GM23338 (cell line): Measurements from ENCODE around the gene EXOC6B.

Source experiments
- CREB1 ChIP-seq: fragments of 250-450 bp; sonication (Bioruptor Pico); IDR thresholded peaks from 2 replicates; pipeline ENCODE4 v1.5.0; 2020; ENCODE audit warnings: low read depth, mild to moderate bottlenecking, moderate library complexity
- EZH2phosphoT487 ChIP-seq: fragments of 200-600 bp; sonication (generic); IDR thresholded peaks from one replicate; pipeline ENCODE4 v1.8.1; 2018; ENCODE audit warnings: antibody characterized with exemption; ENCODE audit not compliant: unreplicated experiment
- JUNB ChIP-seq: IDR thresholded peaks from one replicate; pipeline ENCODE4 v1.6.1; 2016; ENCODE audit warnings: antibody characterized with exemption; ENCODE audit not compliant: unreplicated experiment
- TF ChIP-seq, protein P1 (sequence below), 2 experiments: fragments of 200-600 bp in 1 of 2; sonication (generic) in 1 of 2; conservative IDR thresholded peaks; 2 replicates each; pipeline versions ENCODE4 v1.5.1 to v1.6.1; 2016 to 2017; ENCODE audit warnings: antibody characterized with exemption in 2 of 2, low read depth in 2 of 2, mild to moderate bottlenecking in 2 of 2, moderate library complexity in 1 of 2

DNA sequence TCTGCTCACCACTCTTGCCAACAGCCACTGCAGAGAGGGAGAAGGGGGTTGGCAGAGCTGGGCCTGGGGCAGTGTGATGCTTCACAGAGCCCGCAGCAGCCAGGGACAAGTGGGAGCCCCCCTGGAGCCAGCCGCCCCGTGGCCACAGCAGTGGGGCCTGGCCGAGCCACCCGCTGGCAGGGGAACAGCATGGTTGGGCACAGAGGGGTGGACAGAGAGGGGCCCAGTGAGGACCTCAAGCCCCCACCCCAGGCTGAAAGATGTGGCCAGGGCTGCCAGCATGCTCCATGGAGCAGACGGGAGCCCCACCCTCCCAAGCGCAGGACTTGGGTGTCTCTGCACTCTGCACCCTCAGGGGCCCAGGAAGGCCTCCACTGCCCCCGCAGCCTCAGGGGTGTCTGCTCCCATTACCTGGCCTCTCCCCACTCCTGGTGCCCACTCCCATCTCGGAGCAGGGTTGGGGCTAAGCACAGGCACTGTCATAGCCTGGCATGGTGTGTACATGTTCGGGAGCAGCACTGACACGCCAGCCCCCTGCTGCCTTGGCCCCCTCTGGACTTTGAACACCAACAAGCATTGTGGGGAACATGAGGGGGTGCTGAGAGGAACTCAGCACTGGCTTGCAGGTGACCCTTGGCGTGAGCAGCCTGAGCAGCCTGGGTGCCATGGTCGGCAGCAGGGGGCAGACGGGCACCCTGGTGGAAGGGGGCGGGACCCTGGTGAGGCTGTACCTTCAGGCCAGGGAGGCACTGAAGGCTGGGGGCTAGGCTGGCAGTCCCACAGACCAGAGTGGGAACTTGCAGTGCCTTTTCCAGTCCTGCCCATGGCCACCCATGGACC, 398.6 kb downstream of the EXOC6B start:
- TF ChIP-seq, protein P1, sequence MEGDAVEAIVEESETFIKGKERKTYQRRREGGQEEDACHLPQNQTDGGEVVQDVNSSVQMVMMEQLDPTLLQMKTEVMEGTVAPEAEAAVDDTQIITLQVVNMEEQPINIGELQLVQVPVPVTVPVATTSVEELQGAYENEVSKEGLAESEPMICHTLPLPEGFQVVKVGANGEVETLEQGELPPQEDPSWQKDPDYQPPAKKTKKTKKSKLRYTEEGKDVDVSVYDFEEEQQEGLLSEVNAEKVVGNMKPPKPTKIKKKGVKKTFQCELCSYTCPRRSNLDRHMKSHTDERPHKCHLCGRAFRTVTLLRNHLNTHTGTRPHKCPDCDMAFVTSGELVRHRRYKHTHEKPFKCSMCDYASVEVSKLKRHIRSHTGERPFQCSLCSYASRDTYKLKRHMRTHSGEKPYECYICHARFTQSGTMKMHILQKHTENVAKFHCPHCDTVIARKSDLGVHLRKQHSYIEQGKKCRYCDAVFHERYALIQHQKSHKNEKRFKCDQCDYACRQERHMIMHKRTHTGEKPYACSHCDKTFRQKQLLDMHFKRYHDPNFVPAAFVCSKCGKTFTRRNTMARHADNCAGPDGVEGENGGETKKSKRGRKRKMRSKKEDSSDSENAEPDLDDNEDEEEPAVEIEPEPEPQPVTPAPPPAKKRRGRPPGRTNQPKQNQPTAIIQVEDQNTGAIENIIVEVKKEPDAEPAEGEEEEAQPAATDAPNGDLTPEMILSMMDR (conservative IDR thresholded peaks at IDR 0.05; ENCODE audit: low read depth in 2 of 2), result no peak
- no peak for TF ChIP-seq JUNB
- no peak for TF ChIP-seq CREB1 (CRISPR knock-in tag)
- TF ChIP-seq EZH2phosphoT487, result no peak
